NCI-H2107 treated with DMSO at 0.1 percent for 48 hours (cell line): ENCODE results near the gene SEMA6D.

Experiments used
- DNase-seq: peaks from one replicate; lab custom pipeline; 2025; ENCODE audit not compliant: unreplicated experiment; lab: John Stamatoyannopoulos, UW

The SEMA6D gene

DNA sequence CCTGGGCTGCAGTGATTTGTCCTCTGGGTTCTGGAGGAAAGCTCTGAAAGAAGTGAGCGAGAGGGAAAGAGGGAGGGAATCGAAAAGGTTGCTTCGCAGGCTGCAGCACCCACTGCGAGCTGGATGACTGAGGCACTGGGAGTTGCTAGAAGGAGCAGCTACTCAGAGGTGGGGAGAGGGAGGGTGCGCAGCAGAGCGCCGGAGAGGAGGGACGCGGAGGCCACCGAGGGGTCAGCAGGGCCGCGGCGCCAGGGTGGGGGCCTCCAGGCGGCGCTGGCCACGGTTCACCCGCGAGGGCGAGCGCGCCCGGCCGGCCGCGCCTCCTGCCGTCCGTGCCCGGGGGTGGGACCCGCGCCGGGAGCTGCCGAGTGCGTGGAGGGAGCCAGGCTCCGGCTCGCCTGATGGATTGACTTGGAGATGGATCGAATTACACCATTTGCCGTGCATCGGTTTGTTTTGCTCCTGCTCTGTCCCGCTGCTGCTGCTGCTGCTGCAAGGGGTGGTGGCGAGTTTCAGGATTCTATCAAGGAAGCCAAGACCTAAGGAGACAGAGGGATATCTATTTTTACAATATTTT lies at the start of gene SEMA6D:
TSS of gene SEMA6D (plus strand) at position 470 of the 577 bp plus-strand sequence. CDS start 42,294 bp downstream, outside the sequence.
- peak; percentile 58 for DNase-seq

DNA sequence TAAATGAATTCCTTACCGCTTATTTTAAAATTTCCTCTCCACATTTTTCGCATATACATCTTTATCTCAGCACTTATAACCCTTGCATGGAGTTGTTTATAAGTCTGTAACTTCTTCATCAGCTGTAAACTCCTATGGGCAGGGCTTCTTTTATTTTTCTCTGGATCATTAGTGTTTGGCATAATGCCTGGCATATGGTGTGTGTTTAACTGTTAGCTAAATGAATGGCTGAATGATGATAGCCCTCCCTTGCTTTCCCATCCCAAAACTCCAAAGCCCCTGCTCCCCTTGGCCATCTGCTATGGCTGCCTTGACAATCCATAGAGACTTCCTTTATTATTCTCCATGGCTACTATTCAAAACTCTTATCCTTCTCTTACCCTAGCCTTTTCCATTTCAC lies 48.1 kb upstream of the SEMA6D start:
- DNase-seq: peak; percentile 3

DNA sequence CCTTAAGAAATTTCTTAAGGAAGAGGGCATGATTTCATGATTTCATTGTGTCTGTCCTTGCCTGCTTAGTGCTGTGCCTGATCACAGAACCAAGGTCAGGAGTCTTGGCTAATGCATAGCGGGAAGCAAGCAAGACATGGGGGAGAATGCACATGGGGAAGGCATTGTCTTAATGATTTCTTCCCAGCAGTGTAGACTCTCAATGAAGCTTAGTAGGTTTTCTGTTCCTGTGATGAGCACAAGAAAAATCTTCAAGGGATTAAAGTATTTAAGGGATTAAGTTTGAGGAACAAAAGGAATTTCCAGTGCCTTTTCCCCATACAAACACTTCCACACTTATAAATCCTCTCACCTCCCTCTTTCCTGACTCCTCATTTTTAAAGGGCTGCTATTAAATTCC lies 46.9 kb upstream of the SEMA6D start:
- no peak for DNase-seq

DNA sequence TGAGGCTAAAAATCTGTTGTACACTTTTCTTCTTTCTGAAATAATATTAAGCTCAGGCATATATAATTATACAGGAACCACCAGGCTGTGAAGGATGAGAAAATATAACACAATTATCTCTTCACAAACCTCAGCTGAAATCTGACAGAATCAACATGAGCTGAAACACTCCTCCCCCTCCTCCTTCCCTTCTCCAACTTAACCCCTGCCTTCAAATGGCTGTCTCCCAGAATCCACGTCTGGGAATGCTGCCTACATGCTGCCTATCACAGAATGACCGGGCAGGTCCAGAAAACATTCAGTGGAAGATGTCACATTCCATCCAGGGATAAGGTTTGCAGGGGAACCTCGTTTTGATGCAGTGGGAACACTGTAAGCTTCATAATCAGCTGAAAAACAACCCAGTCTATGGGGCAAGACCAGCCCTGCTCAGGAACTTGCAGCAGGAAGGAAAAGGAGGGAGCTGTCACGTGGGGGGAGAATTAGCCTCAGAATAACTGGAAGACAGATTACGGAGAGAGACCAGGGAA lies 44.0 kb upstream of the SEMA6D start:
- no peak for DNase-seq

DNA sequence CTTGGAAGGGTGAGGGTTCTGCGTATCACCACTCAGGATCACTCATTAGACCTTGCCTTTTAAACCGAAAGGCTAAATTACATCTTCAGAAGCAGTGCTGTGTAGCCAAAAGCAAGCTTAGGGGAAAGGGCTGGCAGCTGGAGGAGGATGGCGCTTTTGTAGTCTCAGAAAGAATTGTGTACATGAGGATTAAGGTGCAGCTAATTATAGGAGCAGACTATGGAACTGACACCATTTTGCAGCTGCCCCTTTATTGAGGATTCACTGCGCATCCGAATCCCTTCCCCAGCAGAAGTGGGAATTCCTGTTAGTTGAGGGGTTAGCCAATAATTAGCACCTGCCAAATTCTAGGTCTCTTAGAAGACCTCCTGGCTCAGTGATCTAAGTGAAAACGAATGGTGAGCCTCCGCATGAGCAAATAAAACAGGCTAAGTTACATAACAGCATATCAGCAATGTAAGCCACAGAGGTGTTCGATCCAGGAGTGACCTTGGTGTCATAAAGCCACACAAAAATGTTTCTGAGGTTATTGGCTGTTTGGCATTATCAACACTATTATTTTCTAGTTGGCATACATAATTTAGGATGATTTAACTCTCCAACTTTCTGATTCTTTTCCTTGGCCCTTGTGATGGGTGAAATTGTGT lies 42.6 kb upstream of the SEMA6D start:
- peak; percentile 59 for DNase-seq

DNA sequence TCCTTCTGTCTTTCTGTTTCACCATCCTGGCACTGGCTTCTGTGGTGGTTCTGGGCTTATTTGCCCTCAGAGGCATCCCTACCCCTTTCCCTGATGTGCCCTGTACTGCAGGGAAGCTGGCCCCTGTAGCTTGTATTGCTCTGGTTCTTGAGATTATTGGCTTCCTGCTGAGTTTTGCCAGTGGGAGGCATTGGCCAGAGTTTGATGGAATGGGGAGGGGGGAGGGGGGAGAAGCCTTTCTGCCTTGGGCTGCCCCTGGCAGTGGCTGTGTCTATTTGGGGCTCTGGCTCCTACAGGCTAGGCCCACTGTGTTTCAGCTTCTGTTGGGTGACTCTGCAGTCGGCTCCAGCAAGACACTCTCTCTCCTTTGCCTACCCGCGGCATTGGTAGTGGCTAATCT lies 41.6 kb upstream of the SEMA6D start:
- DNase-seq: no peak

- DNase-seq: no peak
Measured at GRCh38 chr15:47678040-47678439, 39.3 kb upstream of the SEMA6D start.

DNA sequence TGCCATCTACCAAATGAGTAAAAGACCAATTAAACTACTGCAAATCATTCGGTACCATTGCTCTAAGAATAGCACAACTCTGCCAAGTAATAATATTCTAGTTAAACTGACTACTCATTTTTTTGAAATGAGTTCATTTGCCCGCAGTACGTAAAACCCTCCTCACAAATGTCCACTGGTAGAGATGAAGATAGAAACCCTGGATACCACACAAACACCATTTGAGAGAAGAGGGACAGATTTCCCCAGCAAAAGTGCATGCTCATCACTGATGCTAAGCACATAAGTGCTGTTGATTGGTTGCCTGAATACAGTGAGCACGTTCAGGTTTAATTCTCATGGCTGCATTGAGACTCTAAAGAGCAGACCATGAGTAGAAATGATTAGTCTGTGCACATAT lies 34.6 kb upstream of the SEMA6D start:
- no peak for DNase-seq

DNA sequence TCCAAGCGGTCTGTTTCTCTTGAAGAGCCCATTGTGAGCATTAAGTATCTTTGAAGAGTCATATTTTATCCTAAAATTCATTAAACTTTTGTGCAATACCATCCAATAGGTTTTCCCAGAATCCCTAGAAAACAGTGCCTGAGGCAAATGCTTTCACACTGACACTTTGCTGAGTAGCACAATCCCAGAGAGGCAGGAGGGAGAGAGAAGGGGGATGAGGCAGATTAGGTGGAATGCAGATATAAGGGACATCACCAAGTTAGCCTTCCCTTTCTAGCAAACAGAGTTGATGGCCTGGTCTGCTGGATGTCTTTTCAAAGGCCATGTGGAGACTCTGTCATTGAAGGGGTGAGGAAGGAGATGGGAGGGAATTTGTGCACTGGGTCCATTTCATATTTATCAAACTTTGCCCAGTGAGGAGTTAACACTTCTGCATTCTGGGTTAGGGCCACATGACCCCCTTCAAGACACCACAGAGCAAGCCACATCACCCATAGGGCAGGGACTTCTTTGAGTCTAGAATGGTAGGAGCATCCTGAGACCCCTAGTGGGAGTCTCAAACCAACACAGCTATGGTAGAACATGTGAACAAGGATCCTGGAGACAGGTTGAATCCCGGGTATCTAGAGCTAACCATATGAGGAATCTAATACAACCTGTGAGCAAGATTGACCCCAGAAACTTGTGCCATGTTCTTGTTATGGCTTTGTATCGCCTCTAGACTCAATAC lies 32.0 kb upstream of the SEMA6D start:
- no peak for DNase-seq

DNA sequence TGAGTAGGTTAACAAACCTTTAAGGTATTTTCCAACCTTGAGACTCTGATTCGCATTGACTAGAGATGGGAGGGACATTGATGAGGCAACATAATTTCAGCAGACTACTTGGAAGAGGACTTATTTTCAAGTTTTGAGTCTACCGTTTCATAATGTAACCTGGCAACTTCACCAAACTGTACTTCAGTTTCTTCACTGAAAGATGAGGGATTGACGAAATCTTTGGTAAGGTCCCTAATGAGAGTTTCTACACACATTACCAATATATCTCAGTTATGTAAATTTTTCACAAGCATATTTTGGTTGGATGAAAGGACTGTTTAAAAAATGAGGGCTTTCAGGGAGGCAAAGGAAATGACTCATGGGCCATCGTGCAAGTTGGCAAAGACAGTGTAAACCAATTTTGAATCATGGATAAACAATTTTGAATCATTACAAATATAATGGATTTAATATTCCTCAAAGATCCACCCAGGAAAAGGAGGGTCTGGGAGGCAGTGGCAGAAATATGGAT lies 28.7 kb upstream of the SEMA6D start:
- DNase-seq: no peak

GRCh38 chr15:47689660-47690059 lies 27.6 kb upstream of the SEMA6D start:
- DNase-seq: no peak

- no peak for DNase-seq
Measured at GRCh38 chr15:47691882-47692281, 25.4 kb upstream of the SEMA6D start.

DNA sequence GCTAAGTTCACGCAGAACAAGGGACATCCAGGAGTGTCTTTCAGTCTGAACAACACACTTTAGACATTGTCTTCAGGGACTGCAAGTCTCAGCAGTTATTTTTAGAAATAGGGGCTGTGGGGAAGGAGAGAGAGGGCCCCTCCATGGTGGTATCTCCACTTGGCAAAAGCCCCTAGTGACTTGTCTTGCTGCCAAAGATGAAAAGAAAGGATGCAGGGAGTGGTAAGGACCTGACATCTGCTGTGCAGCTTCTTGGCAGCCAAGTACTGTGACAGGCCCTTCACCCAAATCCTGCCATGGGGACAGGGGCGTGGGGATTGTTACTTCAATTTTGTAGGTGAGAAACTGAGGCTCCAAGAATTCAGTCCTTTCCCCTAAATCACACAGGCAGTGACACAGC lies 21.0 kb upstream of the SEMA6D start:
- no peak for DNase-seq

GRCh38 chr15:47705281-47705997 lies 11.9 kb upstream of the SEMA6D start:
- DNase-seq: no peak

- no peak for DNase-seq
Measured at GRCh38 chr15:47707391-47707790, 9.9 kb upstream of the SEMA6D start.

GRCh38 chr15:47708161-47708980 lies 8.9 kb upstream of the SEMA6D start:
- no peak for DNase-seq

- no peak for DNase-seq
Measured at GRCh38 chr15:47711655-47712054, 5.7 kb upstream of the SEMA6D start.

- no peak for DNase-seq
Measured at GRCh38 chr15:47715402-47715801, 1.9 kb upstream of the SEMA6D start.

DNA sequence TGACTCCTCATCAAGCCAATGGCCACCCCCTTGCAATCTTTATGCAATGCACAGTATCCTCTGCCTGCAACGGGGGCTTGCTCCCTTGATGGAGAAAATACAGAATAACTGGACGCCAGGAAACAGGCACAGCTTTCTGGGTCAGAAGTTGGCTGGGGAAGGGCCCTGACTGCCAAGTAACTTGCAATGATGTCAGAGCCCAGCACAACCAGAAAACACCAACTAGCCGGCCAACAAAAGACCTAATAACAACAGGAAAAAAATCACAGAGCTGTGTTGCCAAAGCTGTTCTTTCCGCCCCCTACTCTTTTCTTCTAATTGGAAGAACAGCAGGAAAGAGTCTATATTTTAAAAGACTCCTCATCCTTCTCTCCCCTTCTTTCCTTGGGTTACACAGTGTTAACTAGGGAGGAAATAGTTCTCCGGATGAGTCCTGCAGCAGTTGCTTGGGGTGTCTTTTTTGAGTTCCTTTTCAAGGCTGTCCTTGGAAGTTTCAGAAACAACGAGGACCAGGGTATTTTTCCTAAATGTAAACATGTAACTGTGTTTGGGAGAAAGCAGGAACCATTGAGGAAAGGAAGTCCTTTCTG lies 1.4 kb upstream of the SEMA6D start:
- DNase-seq: no peak

DNA sequence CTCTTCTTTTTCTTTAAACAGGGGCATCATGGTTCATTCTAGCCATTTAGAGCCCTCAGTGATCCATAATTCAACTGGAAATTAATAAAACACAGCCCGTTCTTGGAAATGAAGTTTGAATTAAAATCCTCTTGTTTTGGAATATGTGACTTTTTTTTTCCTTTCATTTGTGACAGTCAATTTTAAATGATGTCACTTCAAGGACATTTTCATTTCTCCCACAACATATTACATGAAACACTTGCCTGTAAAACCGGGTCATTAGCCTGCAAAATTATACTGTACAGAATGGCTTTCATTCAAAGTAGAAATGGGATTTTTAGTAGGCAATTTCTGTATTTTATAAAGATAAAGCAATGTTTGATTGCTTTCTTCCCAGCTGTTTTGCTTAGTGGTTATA lies 789 bp upstream of the SEMA6D start:
- no peak for DNase-seq
